OCI-LY1 (cell line): ENCODE measurements around the gene ZNF839.

ENCODE experiments used
- CTCF ChIP-seq: fragments of 200-600 bp; sonication (generic), shearing (Covaris generic); IDR thresholded peaks from 2 replicates; pipeline ENCODE4 v1.5.1; 2017; ENCODE audit warnings: mild to moderate bottlenecking, antibody characterized with exemption, low read length, moderate library complexity, mixed read lengths
- EZH2 ChIP-seq: fragments of 200-600 bp; sonication (generic), shearing (Covaris generic); IDR thresholded peaks from 2 replicates; pipeline ENCODE4 v1.8.0; 2017; ENCODE audit warnings: borderline replicate concordance, mixed run types, mild to moderate bottlenecking, antibody characterized with exemption, low read length, moderate library complexity, mixed read lengths

- TF ChIP-seq CTCF (no peak), EZH2 (no peak)
These were observed 42.5 kb downstream of the ZNF839 start for GRCh38 chr14:102362084-102362483.
